Duodenal mucosa (tissue), 2 donors: ENCODE data around the gene MARCHF3.
"Not testable (repeated sequence)": the region's sequence is repeated elsewhere in the genome, so short reads cannot be mapped to it uniquely, and the experiment has no call there.

Source experiments
- H3K27ac ChIP-seq: one replicate; pipeline ENCODE4 v1.7.0; 2013; ENCODE audit warnings: low read depth, low read length
- H3K27me3 ChIP-seq, 2 donors: one replicate each; pipeline ENCODE4 v1.7.0; 2013; ENCODE audit warnings: low read length in 2 of 2, control low read depth in 1 of 2; ENCODE audit not compliant: insufficient read depth in 2 of 2, control insufficient read depth in 1 of 2
- H3K36me3 ChIP-seq, 2 donors: one replicate each; pipeline ENCODE4 v1.7.0; 2013; ENCODE audit warnings: low read length in 2 of 2, control low read depth in 1 of 2; ENCODE audit not compliant: insufficient read depth in 2 of 2, control insufficient read depth in 1 of 2
- H3K4me1 ChIP-seq, 2 donors: one replicate each; pipeline ENCODE4 v1.7.0; 2013; ENCODE audit warnings: low read length in 2 of 2, control low read depth in 1 of 2; ENCODE audit not compliant: insufficient read depth in 2 of 2, control insufficient read depth in 1 of 2
- H3K4me3 ChIP-seq, 2 donors: one replicate each; pipeline ENCODE4 v1.7.0; 2013; ENCODE audit warnings: low read length in 2 of 2, low read depth in 1 of 2
- H3K9ac ChIP-seq, 2 donors: one replicate each; pipeline ENCODE4 v1.7.0; 2013; ENCODE audit warnings: low read length in 2 of 2, low read depth in 1 of 2
- H3K9me3 ChIP-seq, 2 donors: one replicate each; pipeline ENCODE4 v1.7.0; 2013; ENCODE audit warnings: low read length in 2 of 2, control low read depth in 1 of 2; ENCODE audit not compliant: control insufficient read depth in 1 of 2

The MARCHF3 gene

GRCh38 chr5:127066721-127067120, 36.4 kb upstream of the MARCHF3 start:
- Histone ChIP-seq H3K27me3 (no peaks in the 10 kb centered on the region), H3K4me3 (no peak overlapping the region), H3K36me3 (peaks cover 8 to 12% of the 10 kb centered on the region in 2 donors), H3K9me3 (no peaks in the 10 kb centered on the region), H3K4me1 (no peaks in the 10 kb centered on the region), H3K27ac (no peak overlapping the region), H3K9ac (no peak overlapping the region)

- H3K9me3 ChIP-seq: no peaks in the 10 kb centered on the region
- no peak overlapping the region for H3K4me3 ChIP-seq
- H3K36me3 ChIP-seq: peaks cover 8 to 12% of the 10 kb centered on the region in 2 donors
- no peaks in the 10 kb centered on the region for H3K27me3 ChIP-seq
- no peak overlapping the region for H3K9ac ChIP-seq
- no peaks in the 10 kb centered on the region for H3K4me1 ChIP-seq
- H3K27ac ChIP-seq: no peak overlapping the region
Observed at GRCh38 chr5:127064253-127064840, 34.0 kb upstream of the MARCHF3 start.

- H3K4me3 ChIP-seq: no peak overlapping the region
- peaks cover 8 to 15% of the 10 kb centered on the region in 2 donors for H3K36me3 ChIP-seq
- no peaks in the 10 kb centered on the region for H3K27me3 ChIP-seq
- H3K27ac ChIP-seq: no peak overlapping the region
- no peaks in the 10 kb centered on the region for H3K4me1 ChIP-seq
- no peaks in the 10 kb centered on the region for H3K9me3 ChIP-seq
- H3K9ac ChIP-seq: no peak overlapping the region
Observed at GRCh38 chr5:127063257-127063913, 33.0 kb upstream of the MARCHF3 start.

GRCh38 chr5:127061956-127062355, 31.6 kb upstream of the MARCHF3 start:
- no peak overlapping the region for H3K4me3 ChIP-seq
- no peaks in the 10 kb centered on the region for H3K4me1 ChIP-seq
- H3K27ac ChIP-seq: no peak overlapping the region
- H3K36me3 ChIP-seq: peaks cover 8 to 26% of the 10 kb centered on the region in 2 donors
- H3K27me3 ChIP-seq: no peaks in the 10 kb centered on the region
- no peak overlapping the region for H3K9ac ChIP-seq
- no peaks in the 10 kb centered on the region for H3K9me3 ChIP-seq

- Histone ChIP-seq H3K9ac (no peak overlapping the region), H3K9me3 (no peaks in the 10 kb centered on the region), H3K36me3 (peaks cover 6 to 30% of the 10 kb centered on the region in 2 donors), H3K27ac (no peak overlapping the region), H3K27me3 (no peaks in the 10 kb centered on the region), H3K4me1 (no peaks in the 10 kb centered on the region), H3K4me3 (no peak overlapping the region)
Observed at GRCh38 chr5:127061537-127061936, 31.2 kb upstream of the MARCHF3 start.

- H3K4me3 ChIP-seq: no peak overlapping the region
Observed at GRCh38 chr5:127060470-127060985, 30.2 kb upstream of the MARCHF3 start.

GRCh38 chr5:127056896-127057295, 26.5 kb upstream of the MARCHF3 start:
- H3K27me3 ChIP-seq: no peaks in the 10 kb centered on the region
- H3K27ac ChIP-seq: no peak overlapping the region

More at GRCh38 chr5:127060470-127060985, 30.2 kb upstream of the MARCHF3 start:
- no peaks in the 10 kb centered on the region for H3K4me1 ChIP-seq
- no peak overlapping the region for H3K9ac ChIP-seq
- H3K9me3 ChIP-seq: no peaks in the 10 kb centered on the region
- peaks cover 0 to 38% of the 10 kb centered on the region in 2 donors for H3K36me3 ChIP-seq
- no peaks in the 10 kb centered on the region for H3K27me3 ChIP-seq
- H3K27ac ChIP-seq: no peak overlapping the region

GRCh38 chr5:127055880-127056653, 25.7 kb upstream of the MARCHF3 start:
- Histone ChIP-seq H3K4me1 (no peaks in the 10 kb centered on the region), H3K4me3 (no peak overlapping the region), H3K9me3 (no peaks in the 10 kb centered on the region), H3K36me3 (peaks cover 2 to 26% of the 10 kb centered on the region in 2 donors), H3K27ac (no peak overlapping the region), H3K27me3 (no peaks in the 10 kb centered on the region), H3K9ac (no peak overlapping the region)

More at GRCh38 chr5:127056896-127057295, 26.5 kb upstream of the MARCHF3 start:
- no peaks in the 10 kb centered on the region for H3K4me1 ChIP-seq
- H3K4me3 ChIP-seq: no peak overlapping the region
- peaks cover 0 to 26% of the 10 kb centered on the region in 2 donors for H3K36me3 ChIP-seq
- H3K9me3 ChIP-seq: no peaks in the 10 kb centered on the region
- H3K9ac ChIP-seq: no peak overlapping the region

GRCh38 chr5:127053551-127053950, 23.2 kb upstream of the MARCHF3 start:
- H3K9ac ChIP-seq, H3K27me3 ChIP-seq, H3K4me3 ChIP-seq, H3K4me1 ChIP-seq, H3K27ac ChIP-seq, H3K9me3 ChIP-seq: not testable (repeated sequence)
- H3K36me3 ChIP-seq: peaks cover 2 to 23% of the 10 kb centered on the region in 2 donors

- Histone ChIP-seq H3K9me3 (no peaks in the 10 kb centered on the region), H3K27me3 (no peaks in the 10 kb centered on the region), H3K27ac (no peak overlapping the region), H3K9ac (no peak overlapping the region), H3K4me1 (no peaks in the 10 kb centered on the region), H3K36me3 (peaks cover 2 to 19% of the 10 kb centered on the region in 2 donors), H3K4me3 (no peak overlapping the region)
Observed at GRCh38 chr5:127053049-127053448, 22.7 kb upstream of the MARCHF3 start.
